Activated CD8-positive, alpha-beta memory T cell treated with anti-CD3 and anti-CD28 coated beads, Interleukin-2, amount 10 ng/mL, durations not matched to agents 7 days and 5 days (primary cell): Measurements from ENCODE around the gene SERPIND1. TPM values are rescaled to one million over a fixed set of nuclear protein-coding genes. Genes with fewer than 3 reads are reported as not detected.
A peak's percentile ranks its signal among the peaks of the same experiment; 100 is the strongest.

Experiments used
- ATAC-seq: fragments of 150-1000 bp; cut with Tn5 transposase; one replicate; pipeline ENCODE4 v1.10.0; 2021; ENCODE audit warnings: moderate library complexity
- CTCF ChIA-PET: fragments of 350-600 bp; sonication (Branson Sonifier 250); formaldehyde crosslinking; loops from one replicate; lab custom pipeline; 2021; ENCODE audit warnings: antibody characterized with exemption; lab: Charles Lee
- DNase-seq: peaks from one replicate; pipeline ENCODE4 v3.0.0-alpha.2; 2020
- H3K27ac Mint-ChIP-seq: one replicate; pipeline ENCODE4 v1.8.0; 2021; ENCODE audit warnings: mild to moderate bottlenecking, mixed read lengths
- H3K27me3 Mint-ChIP-seq: one replicate; pipeline ENCODE4 v1.8.0; 2021; ENCODE audit warnings: mixed read lengths
- H3K36me3 Mint-ChIP-seq: one replicate; pipeline ENCODE4 v1.8.0; 2021; ENCODE audit warnings: mild to moderate bottlenecking, mixed read lengths
- H3K4me1 Mint-ChIP-seq: one replicate; pipeline ENCODE4 v1.8.0; 2021; ENCODE audit warnings: mixed read lengths
- H3K4me3 Mint-ChIP-seq: one replicate; pipeline ENCODE4 v1.8.0; 2021; ENCODE audit warnings: mild to moderate bottlenecking, moderate library complexity, mixed read lengths
- H3K9me3 Mint-ChIP-seq: one replicate; pipeline ENCODE4 v1.8.0; 2022; ENCODE audit warnings: low read depth, mixed read lengths
- total RNA-seq, 2 experiments: library from RNA; stranded (reverse); gene quantifications; one replicate each; pipeline ENCODE4 v1.2.3, GENCODE V29; 2021

SERPIND1 gene
- total RNA-seq, 2 experiments from 2014 or later = not detected

- H3K36me3 Mint-ChIP-seq = peaks cover 1% of the 10 kb centered on the region
- peak; percentile 72 for DNase-seq
- H3K27me3 Mint-ChIP-seq = no peaks in the 10 kb centered on the region
- no peak overlapping the region for H3K27ac Mint-ChIP-seq
- H3K4me3 Mint-ChIP-seq = no peak overlapping the region
- H3K4me1 Mint-ChIP-seq = peaks cover 14% of the 10 kb centered on the region
- CTCF ChIA-PET = interaction anchor here (0.6 to 4.6 kb wide), 26 partner anchors 8 to 366 kb away, joined by 3 to 30 read pairs (median 4); partner anchors contain the start of genes MED15 and SERPIND1
- ATAC-seq = peak; percentile 78
- no peaks in the 10 kb centered on the region for H3K9me3 Mint-ChIP-seq
Observed at GRCh38 chr22:20783844-20784723, 10.2 kb downstream of the SERPIND1 start.

GRCh38 chr22:20785415-20785814 is 11.5 kb downstream of the SERPIND1 start:
- Mint-ChIP-seq H3K27ac (no peak overlapping the region), H3K27me3 (no peaks in the 10 kb centered on the region), H3K36me3 (peaks cover 1% of the 10 kb centered on the region), H3K4me1 (peaks cover 14% of the 10 kb centered on the region), H3K9me3 (no peaks in the 10 kb centered on the region), H3K4me3 (no peak overlapping the region)
- ATAC-seq (no peak), DNase-seq (no peak)
- CTCF ChIA-PET = interaction anchor here (0.7 to 4.6 kb wide), 9 partner anchors 8 to 1949 kb away, joined by 3 to 30 read pairs (median 6); partner anchors contain the start of gene SERPIND1

DNA sequence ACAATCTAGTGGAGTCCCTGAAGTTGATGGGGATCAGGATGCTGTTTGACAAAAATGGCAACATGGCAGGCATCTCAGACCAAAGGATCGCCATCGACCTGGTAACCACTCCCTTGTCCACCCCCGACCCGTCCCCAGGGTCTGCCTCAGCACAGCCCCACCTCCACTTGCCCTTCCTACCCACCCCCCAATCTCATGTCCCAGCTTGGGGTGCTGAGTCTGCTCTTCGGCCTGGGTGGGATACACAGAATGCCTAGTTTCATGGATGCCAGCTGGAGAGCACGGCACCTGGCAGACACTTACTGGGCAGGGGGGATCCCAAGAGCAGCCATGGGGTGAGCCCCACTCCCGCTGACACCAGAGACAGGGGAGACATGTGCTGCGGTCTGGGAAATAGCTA is 12.1 kb downstream of the SERPIND1 start:
- Mint-ChIP-seq H3K27me3 (no peaks in the 10 kb centered on the region), H3K4me1 (peaks cover 12% of the 10 kb centered on the region), H3K4me3 (no peak overlapping the region), H3K9me3 (no peaks in the 10 kb centered on the region), H3K27ac (no peak overlapping the region), H3K36me3 (peaks cover 3% of the 10 kb centered on the region)
- CTCF ChIA-PET = interaction anchor here (1.1 to 4.3 kb wide), 4 partner anchors 8 to 24 kb away, joined by 3 to 26 read pairs (median 6); no protein-coding TSS in a partner anchor
- ATAC-seq (no peak), DNase-seq (no peak)

DNA sequence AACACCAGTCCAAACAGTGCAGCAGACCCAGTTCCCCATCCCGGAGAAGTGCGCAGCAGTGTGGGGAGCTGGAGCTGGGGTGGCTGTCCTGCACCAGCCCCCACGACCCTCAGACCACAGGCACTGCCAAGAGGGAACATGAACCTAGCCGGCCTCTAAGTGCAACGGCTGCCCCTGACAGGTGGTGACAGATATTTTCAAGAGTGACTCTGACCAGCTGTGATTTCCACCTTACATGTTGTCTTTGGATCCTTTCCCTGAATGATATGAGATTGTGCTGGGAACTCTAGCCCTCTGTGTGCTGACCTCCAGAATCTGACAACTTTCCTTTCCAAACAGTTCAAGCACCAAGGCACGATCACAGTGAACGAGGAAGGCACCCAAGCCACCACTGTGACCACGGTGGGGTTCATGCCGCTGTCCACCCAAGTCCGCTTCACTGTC is 12.6 kb downstream of the SERPIND1 start:
- Mint-ChIP-seq H3K27me3 (no peaks in the 10 kb centered on the region), H3K9me3 (no peaks in the 10 kb centered on the region), H3K27ac (no peak overlapping the region), H3K4me1 (peaks cover 6% of the 10 kb centered on the region), H3K36me3 (peaks cover 5% of the 10 kb centered on the region), H3K4me3 (no peak overlapping the region)
- CTCF ChIA-PET = interaction anchor here (1.1 to 4.3 kb wide), 3 partner anchors 8 to 17 kb away, joined by 3 to 26 read pairs (median 3); no protein-coding TSS in a partner anchor
- no peak for ATAC-seq
- DNase-seq = no peak

DNA sequence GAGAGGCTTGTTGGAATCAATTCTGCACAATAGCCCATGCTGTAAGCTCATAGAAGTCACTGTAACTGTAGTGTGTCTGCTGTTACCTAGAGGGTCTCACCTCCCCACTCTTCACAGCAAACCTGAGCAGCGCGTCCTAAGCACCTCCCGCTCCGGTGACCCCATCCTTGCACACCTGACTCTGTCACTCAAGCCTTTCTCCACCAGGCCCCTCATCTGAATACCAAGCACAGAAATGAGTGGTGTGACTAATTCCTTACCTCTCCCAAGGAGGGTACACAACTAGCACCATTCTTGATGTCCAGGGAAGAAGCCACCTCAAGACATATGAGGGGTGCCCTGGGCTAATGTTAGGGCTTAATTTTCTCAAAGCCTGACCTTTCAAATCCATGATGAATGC is 13.3 kb downstream of the SERPIND1 start:
- CTCF ChIA-PET = interaction anchor here (1.1 to 1.2 kb wide), 2 partner anchors 9 to 14 kb away, joined by 3 read pairs; no protein-coding TSS in a partner anchor
- Mint-ChIP-seq H3K9me3 (no peaks in the 10 kb centered on the region), H3K27me3 (no peaks in the 10 kb centered on the region), H3K4me3 (no peak overlapping the region), H3K4me1 (no peaks in the 10 kb centered on the region), H3K36me3 (peaks cover 5% of the 10 kb centered on the region), H3K27ac (no peak overlapping the region)
- DNase-seq (no peak), ATAC-seq (no peak)

GRCh38 chr22:20787746-20788626 is 14.1 kb downstream of the SERPIND1 start:
- H3K4me1 Mint-ChIP-seq = no peaks in the 10 kb centered on the region
- H3K36me3 Mint-ChIP-seq = peaks cover 5% of the 10 kb centered on the region
- ATAC-seq (no peak), DNase-seq (no peak)
- H3K27me3 Mint-ChIP-seq = no peaks in the 10 kb centered on the region
- CTCF ChIA-PET = interaction anchor here (1.1 kb wide), 1 partner anchor 13 kb away, joined by 3 read pairs; no protein-coding TSS in a partner anchor
- no peak overlapping the region for H3K4me3 Mint-ChIP-seq
- no peak overlapping the region for H3K27ac Mint-ChIP-seq
- H3K9me3 Mint-ChIP-seq = no peaks in the 10 kb centered on the region

GRCh38 chr22:20788627-20789344 is 14.9 kb downstream of the SERPIND1 start:
- Mint-ChIP-seq H3K4me3 (no peak overlapping the region), H3K4me1 (no peaks in the 10 kb centered on the region), H3K27me3 (no peaks in the 10 kb centered on the region), H3K9me3 (no peaks in the 10 kb centered on the region), H3K27ac (no peak overlapping the region), H3K36me3 (peaks cover 5% of the 10 kb centered on the region)
- ATAC-seq (no peak), DNase-seq (no peak)
- CTCF ChIA-PET = no interaction called here

- ATAC-seq (no peak), DNase-seq (no peak)
- H3K4me3 Mint-ChIP-seq = no peak overlapping the region
- CTCF ChIA-PET = interaction anchor here (1.0 to 2.9 kb wide), 2 partner anchors 8 to 12 kb away, joined by 3 to 15 read pairs; no protein-coding TSS in a partner anchor
- no peaks in the 10 kb centered on the region for H3K27me3 Mint-ChIP-seq
- H3K36me3 Mint-ChIP-seq = peaks cover 8% of the 10 kb centered on the region
- no peak overlapping the region for H3K27ac Mint-ChIP-seq
- no peaks in the 10 kb centered on the region for H3K9me3 Mint-ChIP-seq
- no peaks in the 10 kb centered on the region for H3K4me1 Mint-ChIP-seq
Observed at GRCh38 chr22:20792221-20792965, 18.5 kb downstream of the SERPIND1 start.

DNA sequence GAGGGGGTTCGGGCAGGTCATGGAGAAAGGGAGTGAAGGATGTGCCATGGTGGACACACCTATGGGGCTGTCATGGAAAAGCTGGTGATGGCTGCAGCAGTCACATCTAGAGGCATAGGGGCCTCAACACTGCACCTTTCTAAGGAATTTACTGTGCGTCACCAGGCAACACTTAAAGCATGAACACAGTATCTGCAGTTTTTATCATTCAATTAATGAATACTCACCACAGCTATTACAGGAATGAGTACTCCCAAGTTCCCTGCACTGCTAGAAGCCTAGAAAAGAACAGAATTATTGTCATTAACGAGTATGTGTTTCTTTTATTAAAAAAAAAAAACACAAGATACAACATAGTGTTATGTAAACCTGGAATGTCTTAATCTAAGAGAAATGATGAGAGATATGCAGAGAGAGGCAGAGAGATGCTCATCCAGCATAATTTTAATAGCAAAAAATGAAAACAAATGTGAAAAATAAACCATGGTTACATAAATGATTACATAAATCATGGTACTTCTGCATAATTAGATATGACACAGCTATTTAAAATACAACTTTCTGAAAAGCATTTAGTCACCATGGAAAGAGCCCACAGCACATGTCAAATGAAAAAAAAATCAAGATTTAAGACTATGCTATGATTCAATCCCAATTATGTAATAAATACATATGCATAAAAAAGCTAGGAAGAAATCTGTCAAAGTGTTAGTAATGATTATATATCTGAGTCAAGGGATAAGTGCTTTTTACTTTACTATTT is 19.2 kb downstream of the SERPIND1 start:
- DNase-seq (no peak), ATAC-seq (no peak)
- Mint-ChIP-seq H3K27me3 (no peaks in the 10 kb centered on the region), H3K4me1 (no peaks in the 10 kb centered on the region), H3K4me3 (no peak overlapping the region), H3K27ac (no peak overlapping the region), H3K9me3 (no peaks in the 10 kb centered on the region), H3K36me3 (peaks cover 7% of the 10 kb centered on the region)
- CTCF ChIA-PET = interaction anchor here (0.9 to 2.9 kb wide), 3 partner anchors 9 to 25 kb away, joined by 3 to 15 read pairs (median 3); no protein-coding TSS in a partner anchor

GRCh38 chr22:20793748-20794649 is 20.1 kb downstream of the SERPIND1 start:
- Mint-ChIP-seq H3K4me3 (no peak overlapping the region), H3K9me3 (no peaks in the 10 kb centered on the region), H3K27ac (no peak overlapping the region), H3K4me1 (no peaks in the 10 kb centered on the region), H3K27me3 (no peaks in the 10 kb centered on the region), H3K36me3 (peaks cover 12% of the 10 kb centered on the region)
- no peak for ATAC-seq
- CTCF ChIA-PET = interaction anchor here (0.9 to 2.9 kb wide), 2 partner anchors 10 to 26 kb away, joined by 3 to 15 read pairs; no protein-coding TSS in a partner anchor
- no peak for DNase-seq
